ENCODE data around the gene ACIN1. TPM values are rescaled to one million over a fixed set of nuclear protein-coding genes. Genes with fewer than 3 reads are reported as not detected.
A peak's percentile ranks its signal among the peaks of the same experiment; 100 is the strongest.

ACIN1 gene
- total and polyA plus RNA-seq, 8 donors: 137 to 380 (median 332) TPM

DNA sequence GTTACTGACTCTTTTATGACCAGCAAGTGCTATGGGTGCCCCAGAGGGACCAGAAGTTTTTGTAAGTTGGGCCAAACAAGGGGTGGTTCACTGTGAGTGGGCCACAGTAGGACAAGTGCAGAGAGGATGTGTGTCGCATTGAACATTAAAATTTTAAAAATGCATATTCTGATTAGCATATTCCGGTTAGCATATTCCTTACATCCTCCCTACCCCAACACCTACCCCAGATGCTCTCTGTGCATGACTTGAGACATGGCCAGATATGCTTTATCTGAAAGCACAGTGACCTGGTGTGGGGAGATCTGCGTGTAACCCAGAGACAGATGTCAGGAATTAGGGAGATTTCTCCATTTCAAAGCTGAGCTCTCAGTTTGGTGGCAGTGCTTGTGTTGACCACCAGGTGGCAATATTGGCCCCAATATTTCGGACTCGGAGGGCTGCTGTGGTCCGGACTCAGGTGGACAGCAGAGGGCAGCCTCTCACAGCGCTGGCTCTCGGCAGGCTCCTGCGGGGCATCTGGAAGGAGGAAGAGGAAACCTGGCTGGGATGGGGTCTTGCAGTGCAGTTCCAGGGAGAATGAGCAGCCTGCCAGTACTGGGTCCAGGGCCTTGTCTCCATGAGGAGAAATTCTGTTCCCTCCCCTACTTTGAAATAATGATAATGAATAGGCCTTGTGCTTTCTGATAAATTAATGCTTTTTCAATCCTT, 25.8 kb upstream of the ACIN1 start:
- intact Hi-C loops (cut with DNase I): loop anchor here (5.0 to 10.0 kb wide), 2 partner anchors 64 to 67 kb away; partner anchors contain the start of gene SLC7A8 (in 1 of the 2)
- H3K4me3 ChIP-seq: no peak overlapping the region
- peak; percentile 96 for ATAC-seq
- H3K36me3 ChIP-seq: no peaks in the 10 kb centered on the region
- peaks cover 11 to 47% of the 10 kb centered on the region in 2 donors for H3K4me1 ChIP-seq
- H3K27ac ChIP-seq: peak overlapping the region in 1 of 2 donors; percentile 89
- TF ChIP-seq, protein P1, sequence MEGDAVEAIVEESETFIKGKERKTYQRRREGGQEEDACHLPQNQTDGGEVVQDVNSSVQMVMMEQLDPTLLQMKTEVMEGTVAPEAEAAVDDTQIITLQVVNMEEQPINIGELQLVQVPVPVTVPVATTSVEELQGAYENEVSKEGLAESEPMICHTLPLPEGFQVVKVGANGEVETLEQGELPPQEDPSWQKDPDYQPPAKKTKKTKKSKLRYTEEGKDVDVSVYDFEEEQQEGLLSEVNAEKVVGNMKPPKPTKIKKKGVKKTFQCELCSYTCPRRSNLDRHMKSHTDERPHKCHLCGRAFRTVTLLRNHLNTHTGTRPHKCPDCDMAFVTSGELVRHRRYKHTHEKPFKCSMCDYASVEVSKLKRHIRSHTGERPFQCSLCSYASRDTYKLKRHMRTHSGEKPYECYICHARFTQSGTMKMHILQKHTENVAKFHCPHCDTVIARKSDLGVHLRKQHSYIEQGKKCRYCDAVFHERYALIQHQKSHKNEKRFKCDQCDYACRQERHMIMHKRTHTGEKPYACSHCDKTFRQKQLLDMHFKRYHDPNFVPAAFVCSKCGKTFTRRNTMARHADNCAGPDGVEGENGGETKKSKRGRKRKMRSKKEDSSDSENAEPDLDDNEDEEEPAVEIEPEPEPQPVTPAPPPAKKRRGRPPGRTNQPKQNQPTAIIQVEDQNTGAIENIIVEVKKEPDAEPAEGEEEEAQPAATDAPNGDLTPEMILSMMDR (IDR thresholded peaks at IDR 0.05): peak; percentile 99
- no peaks in the 10 kb centered on the region for H3K9me3 ChIP-seq
- H3K27me3 ChIP-seq: no peaks in the 10 kb centered on the region
- peak; percentile 84 to 96 (median 92) for DNase-seq

DNA sequence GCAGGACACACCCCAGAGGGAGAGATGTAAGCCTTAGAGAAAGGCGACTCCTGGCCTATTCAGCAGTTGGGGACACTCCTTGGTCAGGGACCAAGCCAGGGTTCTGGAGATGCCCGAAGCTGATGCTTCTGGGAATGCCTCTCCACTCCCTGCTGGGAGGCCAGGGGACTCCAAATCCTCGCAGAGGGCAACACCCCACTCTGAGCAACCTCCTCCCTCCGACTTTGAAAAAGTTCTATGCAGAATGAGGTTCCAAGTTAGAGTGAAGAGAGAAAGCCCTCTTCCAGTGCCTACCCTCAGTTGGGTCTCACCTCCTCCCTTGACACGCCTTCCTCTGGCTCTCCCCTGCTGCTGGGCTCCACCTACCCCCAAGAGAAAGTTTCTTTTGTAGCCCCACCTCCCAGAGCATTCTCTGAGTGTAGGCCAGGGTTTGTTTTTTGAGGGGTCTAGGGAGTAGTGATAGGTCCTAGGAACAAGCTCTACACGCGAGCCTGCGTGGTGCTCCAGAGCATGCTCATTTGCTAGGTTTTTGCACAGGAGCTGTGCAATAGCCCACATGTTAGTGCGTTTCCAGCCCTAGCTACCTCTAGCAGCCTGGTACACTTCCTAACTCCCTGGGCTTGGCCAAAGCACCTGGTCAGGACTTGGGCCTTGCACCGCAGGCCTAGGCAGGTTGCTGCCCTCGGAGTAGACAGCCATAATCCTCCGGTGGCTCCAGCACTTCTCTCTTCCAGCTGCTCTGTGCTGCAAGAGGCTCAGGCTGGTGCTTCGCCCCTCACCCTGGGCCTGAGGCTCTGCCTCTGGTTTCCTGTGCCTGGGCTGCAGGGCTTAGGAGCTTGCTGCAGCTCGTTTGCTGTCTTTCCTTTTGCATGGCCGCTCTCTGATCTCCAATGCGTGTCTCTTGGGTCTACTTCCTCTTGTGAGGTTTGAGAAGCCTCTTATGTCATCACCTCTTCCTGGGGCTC, 24.7 kb upstream of the ACIN1 start:
- H3K27me3 ChIP-seq: no peaks in the 10 kb centered on the region
- no peak overlapping the region for H3K4me3 ChIP-seq
- H3K4me1 ChIP-seq: peaks cover 18 to 58% of the 10 kb centered on the region in 2 donors
- intact Hi-C loops (cut with DNase I): loop anchor here (5.0 to 10.0 kb wide), 2 partner anchors 65 to 68 kb away; partner anchors contain the start of gene SLC7A8 (in 1 of the 2)
- ATAC-seq (peak; percentile 4), DNase-seq (no peak)
- peak overlapping the region in 1 of 2 donors; percentile 89 for H3K27ac ChIP-seq
- TF ChIP-seq, protein P1 (IDR thresholded peaks at IDR 0.05): no peak
- no peaks in the 10 kb centered on the region for H3K36me3 ChIP-seq
- H3K9me3 ChIP-seq: no peaks in the 10 kb centered on the region

DNA sequence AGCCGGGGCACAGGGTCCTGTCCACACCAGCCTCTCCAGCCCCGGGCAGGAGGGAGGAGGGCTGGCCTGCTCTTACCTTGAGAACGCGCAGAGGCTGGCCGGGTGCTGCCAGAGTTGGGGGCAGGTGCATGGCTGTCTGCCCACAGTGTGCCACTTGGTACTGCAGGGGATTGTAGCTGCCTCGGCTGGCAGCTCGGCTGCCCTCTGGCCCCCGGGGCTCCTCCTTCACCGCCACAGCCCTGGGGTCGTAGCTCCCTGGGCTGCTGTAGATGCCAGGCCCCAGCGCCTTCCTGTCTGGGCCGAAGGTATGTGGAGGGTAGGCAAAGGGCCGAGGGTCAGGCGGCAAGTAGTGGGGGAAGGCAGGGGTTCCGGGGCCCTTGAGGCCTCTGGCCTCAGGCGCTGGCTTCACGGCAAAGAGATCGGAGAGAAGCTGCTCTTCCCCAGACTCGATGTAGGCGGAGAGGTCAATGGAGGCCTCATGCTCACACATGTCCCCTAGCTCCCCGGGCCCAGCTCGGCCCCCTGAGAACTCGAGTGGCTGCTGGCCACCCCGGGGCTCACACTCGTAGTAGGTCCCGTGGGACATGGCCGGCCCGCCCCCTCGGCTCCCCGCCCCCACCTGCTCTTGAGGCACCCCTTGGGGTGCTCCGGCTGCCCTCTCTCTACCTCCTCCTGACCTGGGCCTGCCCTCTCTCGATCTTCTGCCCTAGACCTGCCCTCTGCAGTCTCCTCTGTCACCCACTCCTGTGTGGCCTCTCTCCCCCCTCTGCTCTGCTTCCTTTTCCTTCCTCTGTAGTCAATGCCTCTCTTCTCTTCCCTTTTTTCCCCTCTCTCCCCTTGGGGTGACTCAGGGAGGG, 23.8 kb upstream of the ACIN1 start, which contains the start of gene CEBPE:
Gene CEBPE, minus strand, starts transcription at position 750 of the 857 bp plus-strand sequence. Its CDS starts 164 bp downstream, at position 586.
- intact Hi-C loops (cut with DNase I): no loop called here
- Histone ChIP-seq H3K36me3 (no peaks in the 10 kb centered on the region), H3K4me1 (peaks cover 19 to 67% of the 10 kb centered on the region in 2 donors), H3K4me3 (peak within 1 kb of the TSS in 1 of 2 donors; percentile 22), H3K9me3 (no peaks in the 10 kb centered on the region), H3K27me3 (no peaks in the 10 kb centered on the region), H3K27ac (peak within 1 kb of the TSS in 1 of 2 donors; percentile 89)
- DNase-seq: peak in 1 of 4 donors; percentile 83
- no peak for ATAC-seq
- TF ChIP-seq, protein P1 (IDR thresholded peaks at IDR 0.05): no peak

DNA sequence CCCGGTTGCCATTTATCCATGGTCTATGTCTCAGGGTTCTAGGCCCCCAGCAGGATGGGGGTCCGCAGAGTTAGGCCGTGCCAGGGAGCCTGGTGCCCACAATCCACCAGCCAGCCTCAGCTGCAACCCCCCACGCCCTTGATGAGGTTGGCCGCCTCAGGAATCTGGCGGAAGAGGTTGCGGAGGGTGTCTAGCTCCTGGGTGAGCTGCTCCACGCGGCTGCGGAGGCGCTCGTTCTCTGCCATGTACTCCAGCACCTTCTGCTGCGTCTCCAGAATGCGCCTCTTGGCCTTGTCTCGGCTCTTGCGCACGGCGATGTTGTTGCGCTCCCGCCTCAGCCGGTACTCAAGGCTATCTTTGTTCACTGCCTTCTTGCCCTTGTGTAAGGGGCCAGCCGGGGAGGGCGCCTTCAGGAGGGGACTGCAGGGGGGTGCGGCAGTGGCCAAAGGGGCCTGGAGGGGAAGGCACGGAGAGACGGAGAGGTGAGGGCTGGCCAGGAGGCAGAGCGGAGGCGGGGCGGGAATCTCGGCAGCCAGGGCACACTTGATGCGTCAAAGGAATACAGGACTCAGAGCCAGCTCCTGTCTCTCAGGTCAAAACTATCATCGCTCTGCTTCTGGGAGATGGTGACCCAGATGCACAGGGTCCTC, 22.6 kb upstream of the ACIN1 start:
- no peaks in the 10 kb centered on the region for H3K27me3 ChIP-seq
- DNase-seq (peak in 1 of 4 donors; percentile 85), ATAC-seq (no peak)
- peak overlapping the region in 1 of 2 donors; percentile 89 for H3K27ac ChIP-seq
- H3K4me1 ChIP-seq: peaks cover 19 to 75% of the 10 kb centered on the region in 2 donors
- H3K4me3 ChIP-seq: peak overlapping the region in 1 of 2 donors; percentile 22
- no peaks in the 10 kb centered on the region for H3K9me3 ChIP-seq
- intact Hi-C loops (cut with DNase I): no loop called here
- TF ChIP-seq, protein P1 (IDR thresholded peaks at IDR 0.05): no peak
- no peaks in the 10 kb centered on the region for H3K36me3 ChIP-seq

All from left lung (tissue), 10 donors.